ENCODE measurements around the gene KIF25. TPM values are rescaled to one million over a fixed set of nuclear protein-coding genes. Genes with fewer than 3 reads are reported as not detected.
A peak's percentile ranks its signal among the peaks of the same experiment; 100 is the strongest.
"Not testable (repeated sequence)": the region's sequence is repeated elsewhere in the genome, so short reads cannot be mapped to it uniquely, and the experiment has no call there.

KIF25 gene
- total and polyA plus RNA-seq, 5 donors from 2014 or later, result not detected

GRCh38 chr6:168000198-168001028 lies 2.9 kb downstream of the KIF25 start:
- H3K36me3 ChIP-seq (ENCODE audit: control insufficient read depth, insufficient read depth, low read length), result no peaks in the 10 kb centered on the region
- H3K36me3 Mint-ChIP-seq, result peaks cover 3% of the 10 kb centered on the region

GRCh38 chr6:168001029-168001332 lies 3.5 kb downstream of the KIF25 start:
- H3K9me3 ChIP-seq (ENCODE audit: control insufficient read depth in 2 of 2, low read length in 2 of 2), result no peaks in the 10 kb centered on the region
- peaks cover 3% of the 10 kb centered on the region for H3K36me3 Mint-ChIP-seq
- peaks cover 4% of the 10 kb centered on the region for H3K27me3 Mint-ChIP-seq
- no peak overlapping the region for H3K27ac ChIP-seq (ENCODE audit: insufficient read depth, low read length, poor library complexity, severe bottlenecking)
- H3K36me3 ChIP-seq (ENCODE audit: control insufficient read depth, insufficient read depth, low read length), result no peaks in the 10 kb centered on the region
- peaks cover 0 to 4% (median 0%) of the 10 kb centered on the region in 4 donors for H3K4me1 Mint-ChIP-seq
- H3K4me3 ChIP-seq (ENCODE audit: low read depth, low read length), result no peak overlapping the region
- peaks cover 0 to 3% (median 0%) of the 10 kb centered on the region in 7 donors for H3K9me3 Mint-ChIP-seq
- no peak overlapping the region for H3K4me3 Mint-ChIP-seq
- no peak for DNase-seq
- no peaks in the 10 kb centered on the region for H3K27me3 ChIP-seq (ENCODE audit: control insufficient read depth, insufficient read depth, low read length)
- no peak for ATAC-seq (ENCODE audit: low read depth in 2 of 2)
- no peaks in the 10 kb centered on the region for H3K4me1 ChIP-seq (ENCODE audit: control insufficient read depth, insufficient read depth, low read length, poor library complexity, severe bottlenecking)
- H3K27ac Mint-ChIP-seq, result no peak overlapping the region

More at GRCh38 chr6:168000198-168001028, 2.9 kb downstream of the KIF25 start:
- Mint-ChIP-seq H3K27ac (no peak overlapping the region), H3K9me3 (peaks cover 0 to 3% (median 0%) of the 10 kb centered on the region in 7 donors), H3K4me3 (peak overlapping the region in 1 of 4 donors; percentile 47), H3K4me1 (peaks cover 0 to 4% (median 0%) of the 10 kb centered on the region in 4 donors), H3K27me3 (peaks cover 4% of the 10 kb centered on the region)
- H3K9me3 ChIP-seq (ENCODE audit: control insufficient read depth in 2 of 2, low read length in 2 of 2), result no peaks in the 10 kb centered on the region
- no peak overlapping the region for H3K27ac ChIP-seq (ENCODE audit: insufficient read depth, low read length, poor library complexity, severe bottlenecking)
- H3K27me3 ChIP-seq (ENCODE audit: control insufficient read depth, insufficient read depth, low read length), result no peaks in the 10 kb centered on the region
- no peaks in the 10 kb centered on the region for H3K4me1 ChIP-seq (ENCODE audit: control insufficient read depth, insufficient read depth, low read length, poor library complexity, severe bottlenecking)
- no peak overlapping the region for H3K4me3 ChIP-seq (ENCODE audit: low read depth, low read length)
- DNase-seq (no peak), ATAC-seq (ENCODE audit: low read depth in 2 of 2) (no peak)

DNA sequence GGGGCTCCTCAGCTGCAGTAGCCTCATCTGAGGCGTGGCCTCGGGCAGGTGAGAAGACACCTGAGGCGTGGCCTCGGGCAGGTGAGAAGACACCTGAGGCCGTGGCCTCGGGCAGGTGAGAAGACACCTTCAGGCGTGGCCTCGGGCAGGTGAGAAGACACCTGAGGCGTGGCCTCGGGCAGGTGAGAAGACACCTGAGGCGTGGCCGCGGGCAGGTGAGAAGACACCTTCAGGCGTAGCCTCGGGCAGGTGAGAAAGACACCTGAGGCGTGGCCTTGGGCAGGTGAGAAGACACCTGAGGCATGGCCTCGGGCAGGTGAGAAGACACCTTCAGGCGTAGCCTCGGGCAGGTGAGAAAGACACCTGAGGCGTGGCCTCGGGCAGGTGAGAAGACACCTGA lies 4.0 kb downstream of the KIF25 start:
- not testable (repeated sequence) for DNase-seq; H3K4me3 Mint-ChIP-seq; H3K4me1 Mint-ChIP-seq; H3K36me3 ChIP-seq (ENCODE audit: control insufficient read depth, insufficient read depth, low read length); H3K4me1 ChIP-seq (ENCODE audit: control insufficient read depth, insufficient read depth, low read length, poor library complexity, severe bottlenecking); H3K36me3 Mint-ChIP-seq; H3K9me3 ChIP-seq (ENCODE audit: control insufficient read depth in 2 of 2, low read length in 2 of 2); H3K27ac ChIP-seq (ENCODE audit: insufficient read depth, low read length, poor library complexity, severe bottlenecking); H3K4me3 ChIP-seq (ENCODE audit: low read depth, low read length); H3K27ac Mint-ChIP-seq; H3K27me3 Mint-ChIP-seq; H3K9me3 Mint-ChIP-seq; ATAC-seq (ENCODE audit: low read depth in 2 of 2); H3K27me3 ChIP-seq (ENCODE audit: control insufficient read depth, insufficient read depth, low read length)

DNA sequence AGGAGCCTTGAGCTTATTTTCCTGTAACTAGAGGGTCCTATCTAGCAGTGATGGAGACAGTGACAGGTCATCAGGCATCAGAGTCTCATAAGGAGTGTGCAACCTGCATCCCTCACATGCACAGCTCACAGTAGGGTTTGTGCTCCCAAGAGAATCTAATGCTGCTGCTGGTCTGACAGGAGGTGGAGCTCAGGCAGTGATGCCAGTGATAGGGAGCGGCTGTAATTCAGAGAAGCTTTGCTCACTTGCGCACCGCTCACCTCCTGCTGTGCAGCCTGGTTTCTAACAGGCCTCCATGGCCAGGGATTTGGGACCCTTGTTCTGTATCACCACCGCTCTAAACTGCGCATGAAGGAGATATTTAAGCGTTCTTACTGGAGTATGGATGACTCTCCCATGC lies 5.3 kb downstream of the KIF25 start:
- ATAC-seq (ENCODE audit: low read depth in 2 of 2) (no peak), DNase-seq (no peak)
- Mint-ChIP-seq H3K36me3 (peaks cover under 1% of the 10 kb centered on the region), H3K4me1 (peaks cover 0 to 4% (median 0%) of the 10 kb centered on the region in 4 donors), H3K27ac (no peak overlapping the region), H3K4me3 (no peak overlapping the region), H3K27me3 (peaks cover 4% of the 10 kb centered on the region), H3K9me3 (peaks cover 0 to 3% (median 0%) of the 10 kb centered on the region in 7 donors)
- H3K9me3 ChIP-seq (ENCODE audit: control insufficient read depth in 2 of 2, low read length in 2 of 2), result no peaks in the 10 kb centered on the region
- H3K27ac ChIP-seq (ENCODE audit: insufficient read depth, low read length, poor library complexity, severe bottlenecking), result no peak overlapping the region
- H3K27me3 ChIP-seq (ENCODE audit: control insufficient read depth, insufficient read depth, low read length), result no peaks in the 10 kb centered on the region
- H3K36me3 ChIP-seq (ENCODE audit: control insufficient read depth, insufficient read depth, low read length), result no peaks in the 10 kb centered on the region
- no peak overlapping the region for H3K4me3 ChIP-seq (ENCODE audit: low read depth, low read length)
- no peaks in the 10 kb centered on the region for H3K4me1 ChIP-seq (ENCODE audit: control insufficient read depth, insufficient read depth, low read length, poor library complexity, severe bottlenecking)

- H3K27ac Mint-ChIP-seq, result no peak overlapping the region
- H3K36me3 Mint-ChIP-seq, result no peaks in the 10 kb centered on the region
- H3K27me3 Mint-ChIP-seq, result peaks cover 4% of the 10 kb centered on the region
- Histone ChIP-seq H3K4me3 (ENCODE audit: low read depth, low read length) (no peak overlapping the region), H3K27me3 (ENCODE audit: control insufficient read depth, insufficient read depth, low read length) (no peaks in the 10 kb centered on the region), H3K27ac (ENCODE audit: insufficient read depth, low read length, poor library complexity, severe bottlenecking) (no peak overlapping the region), H3K36me3 (ENCODE audit: control insufficient read depth, insufficient read depth, low read length) (no peaks in the 10 kb centered on the region), H3K9me3 (ENCODE audit: control insufficient read depth in 2 of 2, low read length in 2 of 2) (no peaks in the 10 kb centered on the region), H3K4me1 (ENCODE audit: control insufficient read depth, insufficient read depth, low read length, poor library complexity, severe bottlenecking) (no peaks in the 10 kb centered on the region)
- ATAC-seq (ENCODE audit: low read depth in 2 of 2) (no peak), DNase-seq (no peak)
- H3K4me1 Mint-ChIP-seq, result peaks cover 0 to 4% (median 0%) of the 10 kb centered on the region in 4 donors
- H3K4me3 Mint-ChIP-seq, result no peak overlapping the region
- H3K9me3 Mint-ChIP-seq, result peaks cover 0 to 3% (median 0%) of the 10 kb centered on the region in 7 donors
These were observed 6.6 kb downstream of the KIF25 start for GRCh38 chr6:168004023-168004422.

GRCh38 chr6:168004945-168005344 lies 7.5 kb downstream of the KIF25 start:
- H3K4me1 ChIP-seq (ENCODE audit: control insufficient read depth, insufficient read depth, low read length, poor library complexity, severe bottlenecking), result no peaks in the 10 kb centered on the region
- peaks cover 4% of the 10 kb centered on the region for H3K27me3 Mint-ChIP-seq
- no peaks in the 10 kb centered on the region for H3K27me3 ChIP-seq (ENCODE audit: control insufficient read depth, insufficient read depth, low read length)
- H3K27ac ChIP-seq (ENCODE audit: insufficient read depth, low read length, poor library complexity, severe bottlenecking), result no peak overlapping the region
- no peak for DNase-seq
- H3K9me3 Mint-ChIP-seq, result peaks cover 0 to 7% (median 2%) of the 10 kb centered on the region in 7 donors
- H3K36me3 ChIP-seq (ENCODE audit: control insufficient read depth, insufficient read depth, low read length), result no peaks in the 10 kb centered on the region
- no peak overlapping the region for H3K4me3 Mint-ChIP-seq
- H3K4me3 ChIP-seq (ENCODE audit: low read depth, low read length), result no peak overlapping the region
- no peak overlapping the region for H3K27ac Mint-ChIP-seq
- ATAC-seq (ENCODE audit: low read depth in 2 of 2), result no peak
- H3K4me1 Mint-ChIP-seq, result peaks cover 0 to 4% (median 0%) of the 10 kb centered on the region in 4 donors
- H3K9me3 ChIP-seq (ENCODE audit: control insufficient read depth in 2 of 2, low read length in 2 of 2), result no peaks in the 10 kb centered on the region
- H3K36me3 Mint-ChIP-seq, result no peaks in the 10 kb centered on the region

DNA sequence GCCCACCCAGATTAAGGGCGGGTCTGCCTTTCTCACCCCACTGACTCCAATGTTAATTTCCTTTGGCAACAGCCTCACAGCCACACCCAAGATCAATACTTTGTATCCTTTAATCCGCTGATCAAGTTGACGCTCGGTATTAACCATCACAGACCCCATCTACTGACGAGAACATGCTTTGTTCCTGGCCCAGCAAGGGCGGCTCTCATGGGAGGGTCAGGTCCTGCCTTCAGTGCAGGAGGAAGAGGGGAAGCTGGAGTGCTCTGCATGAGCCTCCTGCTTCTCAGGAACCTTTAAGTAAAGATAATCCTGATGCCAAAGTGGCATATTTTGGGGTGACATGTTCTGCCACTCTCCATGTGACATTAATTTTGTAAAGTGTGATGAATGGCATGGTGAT lies 8.3 kb downstream of the KIF25 start:
- Mint-ChIP-seq H3K36me3 (no peaks in the 10 kb centered on the region), H3K27ac (no peak overlapping the region), H3K4me3 (no peak overlapping the region), H3K9me3 (peaks cover 0 to 8% (median 4%) of the 10 kb centered on the region in 7 donors), H3K4me1 (peaks cover 0 to 4% (median 0%) of the 10 kb centered on the region in 4 donors), H3K27me3 (peaks cover 3% of the 10 kb centered on the region)
- H3K4me3 ChIP-seq (ENCODE audit: low read depth, low read length), result no peak overlapping the region
- H3K9me3 ChIP-seq (ENCODE audit: control insufficient read depth in 2 of 2, low read length in 2 of 2), result peaks cover 2 to 4% of the 10 kb centered on the region in 2 experiments
- H3K27ac ChIP-seq (ENCODE audit: insufficient read depth, low read length, poor library complexity, severe bottlenecking), result no peak overlapping the region
- H3K4me1 ChIP-seq (ENCODE audit: control insufficient read depth, insufficient read depth, low read length, poor library complexity, severe bottlenecking), result no peaks in the 10 kb centered on the region
- H3K36me3 ChIP-seq (ENCODE audit: control insufficient read depth, insufficient read depth, low read length), result no peaks in the 10 kb centered on the region
- ATAC-seq (ENCODE audit: low read depth in 2 of 2), result no peak
- no peak for DNase-seq
- H3K27me3 ChIP-seq (ENCODE audit: control insufficient read depth, insufficient read depth, low read length), result no peaks in the 10 kb centered on the region
